Endothelial cell of umbilical vein (primary cell): Measurements from ENCODE around the gene KAT7. TPM values are rescaled to one million over a fixed set of nuclear protein-coding genes. Genes with fewer than 3 reads are reported as not detected.

Source experiments
- BruUV-seq: library from RNA; stranded (reverse); fragments of 400-500 nt; replicated peaks from 2 replicates; lab custom pipeline; 2021; lab: Mats Ljungman, UMichigan
- CTCF ChIA-PET: fragments of 300-600, 350-600 bp; sonication (Branson Sonifier 250); formaldehyde crosslinking; loops from one replicate; lab custom pipeline; 2021; ENCODE audit warnings: antibody characterized with exemption, inconsistent platforms; lab: Charles Lee
- POLR2A ChIA-PET: fragments of 300-600, 350-600 bp; sonication (Branson Sonifier 250); formaldehyde crosslinking; loops from one replicate; lab custom pipeline; 2021; ENCODE audit warnings: antibody characterized with exemption, inconsistent platforms; lab: Charles Lee
- DNase-seq: peaks from one replicate; pipeline ENCODE4 v3.0.0-alpha.2; 2011; ENCODE audit warnings: low read depth, low spot score
- FAIRE-seq: peaks from 2 replicates; lab custom pipeline; 2011; peaks lifted over from hg19 to GRCh38; lab: Jason Lieb, UNC
- H2AFZ ChIP-seq: 2 replicates; pipeline ENCODE4 v1.6.0; 2012; ENCODE audit warnings: low read depth, low read length, control low read depth, inconsistent platforms
- H3K27ac ChIP-seq: 2 replicates; pipeline ENCODE4 v1.5.1; 2011; ENCODE audit warnings: low read depth, mild to moderate bottlenecking, control low read depth, low read length, moderate library complexity; ENCODE audit not compliant: insufficient read depth
- H3K27me3 ChIP-seq, 2 experiments: 2 replicates each; pipeline versions ENCODE4 v1.6.0 to v1.6.1; 2011; ENCODE audit warnings: low read length in 2 of 2, mixed read lengths in 1 of 2; ENCODE audit not compliant: control insufficient read depth in 2 of 2, insufficient read depth in 2 of 2
- H3K36me3 ChIP-seq, 2 experiments: 2 replicates in 1 of 2; 3 replicates in 1 of 2; pipeline ENCODE4 v1.5.1; 2011; ENCODE audit warnings: low read length in 2 of 2, mild to moderate bottlenecking in 1 of 2, moderate library complexity in 1 of 2; ENCODE audit not compliant: control insufficient read depth in 2 of 2, insufficient read depth in 2 of 2; ENCODE audit errors: extremely low read depth in 1 of 2
- H3K4me1 ChIP-seq: 3 replicates; pipeline ENCODE4 v1.5.1; 2011; ENCODE audit warnings: mild to moderate bottlenecking, low read length; ENCODE audit not compliant: control insufficient read depth, insufficient read depth; ENCODE audit errors: extremely low read depth
- H3K4me2 ChIP-seq: 2 replicates; pipeline ENCODE4 v1.6.1; 2011; ENCODE audit warnings: low read length, control low read depth, mixed read lengths; ENCODE audit not compliant: insufficient read depth
- H3K4me3 ChIP-seq, 3 experiments: fragments of 200-600 bp in 1 of 3; sonication (generic), shearing (Covaris generic) in 1 of 3; replicated peaks in 1 of 3; 2 replicates each; pipeline ENCODE4 v1.5.1; 2011 to 2016; ENCODE audit warnings: control low read depth in 3 of 3, low read length in 3 of 3, mild to moderate bottlenecking in 2 of 3, inconsistent platforms in 1 of 3, low read depth in 1 of 3, moderate library complexity in 1 of 3; ENCODE audit not compliant: insufficient read depth in 1 of 3
- H3K79me2 ChIP-seq: 2 replicates; pipeline ENCODE4 v1.6.0; 2012; ENCODE audit warnings: low read length, inconsistent platforms; ENCODE audit not compliant: control insufficient read depth, insufficient read depth
- H3K9ac ChIP-seq: replicated peaks from 2 replicates; pipeline ENCODE3; 2011; ENCODE audit warnings: low read length, control low read depth; ENCODE audit not compliant: insufficient read depth; ENCODE audit errors: extremely low read depth
- H3K9me1 ChIP-seq: replicated peaks from 3 replicates; pipeline ENCODE4 v1.6.0; 2011; ENCODE audit warnings: mild to moderate bottlenecking, low read length; ENCODE audit not compliant: control insufficient read depth, insufficient read depth; ENCODE audit errors: extremely low read depth
- H3K9me3 ChIP-seq: replicated peaks from 2 replicates; pipeline ENCODE4 v1.5.1; 2012; ENCODE audit warnings: low read length, inconsistent platforms; ENCODE audit not compliant: control insufficient read depth, insufficient read depth
- H4K20me1 ChIP-seq: replicated peaks from 2 replicates; pipeline ENCODE3; 2011; ENCODE audit warnings: mild to moderate bottlenecking, low read length; ENCODE audit not compliant: control insufficient read depth, insufficient read depth; ENCODE audit errors: extremely low read depth
- EZH2 ChIP-seq: IDR thresholded peaks from 2 replicates; pipeline ENCODE4 v1.6.1; 2012; ENCODE audit warnings: borderline replicate concordance, low read depth, mild to moderate bottlenecking, moderate library complexity, low read length, inconsistent platforms; ENCODE audit not compliant: severe bottlenecking
- FOS ChIP-seq: IDR thresholded peaks from 2 replicates; pipeline ENCODE4 v1.6.1; 2011; ENCODE audit warnings: mild to moderate bottlenecking, low read length, moderate library complexity, borderline replicate concordance; ENCODE audit not compliant: insufficient read depth
- GATA2 ChIP-seq: IDR thresholded peaks from 2 replicates; pipeline ENCODE4 v1.7.0; 2011; ENCODE audit warnings: low read depth, mild to moderate bottlenecking, moderate library complexity, mixed read lengths, low read length; ENCODE audit not compliant: insufficient read length, insufficient read depth
- JUN ChIP-seq: IDR thresholded peaks from 2 replicates; pipeline ENCODE4 v1.6.1; 2011; ENCODE audit warnings: borderline replicate concordance, low read depth; ENCODE audit not compliant: insufficient read length, insufficient read depth
- MYC ChIP-seq: IDR thresholded peaks from one replicate; pipeline ENCODE4 v1.6.1; 2011; ENCODE audit warnings: mild to moderate bottlenecking, low read depth, low read length
- POLR2AphosphoS5 ChIP-seq: IDR thresholded peaks from 2 replicates; pipeline ENCODE4 v1.6.1; 2012; ENCODE audit warnings: low read depth, mild to moderate bottlenecking, control low read depth, low read length, moderate library complexity; ENCODE audit not compliant: insufficient read depth
- dilution Hi-C: fragments of 300-500 bp; cut with MboI; formaldehyde crosslinking; loops from one replicate; pipeline ENCODE4 v1.15.0; 2019; ENCODE audit warnings: low sequenced_read_pairs; ENCODE audit not compliant: extremely low pct_ligation_motif_present
- intact Hi-C: fragments of 100-400 bp; cut with micrococcal nuclease; formaldehyde crosslinking; loops from one replicate; pipeline ENCODE4 v1.10.0; 2022
- polyA plus RNA-seq, 4 experiments: library from polyadenylated mRNA; depleted of rRNA in 3 of 4; stranded (reverse) in 3 of 4; unstranded in 1 of 4; fragments of >200 nt; gene quantifications; 2 replicates each; pipeline versions ENCODE4 v1.2.1 to v1.2.3, GENCODE V29; 2011 to 2012; ENCODE audit warnings: missing spikeins in 1 of 4
- total RNA-seq: library from RNA; stranded (reverse); gene quantifications from 2 replicates; pipeline ENCODE4 v1.2.3, GENCODE V29; 2021
- TF ChIP-seq, protein P1 (sequence below), 2 donors: IDR thresholded peaks; 1 replicate in 1 of 2; 2 replicates in 1 of 2; pipeline ENCODE4 v1.5.1; 2011; ENCODE audit warnings: low read length in 2 of 2, mild to moderate bottlenecking in 2 of 2, moderate library complexity in 2 of 2, control low read depth in 1 of 2, inconsistent platforms in 1 of 2, low read depth in 1 of 2; ENCODE audit not compliant: insufficient read depth in 1 of 2; ENCODE audit errors: extremely low read depth in 1 of 2
- TF ChIP-seq, protein P2 (sequence below): IDR thresholded peaks from 2 replicates; pipeline ENCODE4 v1.6.1; 2011; ENCODE audit not compliant: insufficient read depth, insufficient read length

Gene KAT7
- total and polyA plus RNA-seq, 2 donors (not counting 3 experiments of a cell fraction or from before 2014, with no cell fraction given) = 44.5 to 66.2 TPM

DNA sequence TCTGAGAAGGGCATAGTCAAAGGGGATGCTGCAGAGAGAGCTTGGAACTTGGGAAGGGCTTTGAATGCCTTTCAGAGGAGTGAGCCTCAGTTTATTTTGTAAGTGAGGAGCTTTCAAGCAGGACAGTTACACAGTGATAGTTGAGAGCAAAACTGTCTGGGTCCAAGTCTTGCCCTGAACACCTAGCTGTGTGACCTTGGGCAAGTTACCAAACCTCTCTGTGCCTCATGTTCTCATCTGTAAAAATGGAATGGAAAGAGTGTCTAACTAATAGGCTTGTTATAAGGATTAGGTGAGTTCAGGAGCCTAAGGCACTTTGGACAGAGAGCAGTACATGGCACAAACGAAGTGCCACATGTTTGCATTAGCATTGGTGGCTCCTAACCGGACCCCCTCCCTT, 86.4 kb downstream of the KAT7 start:
- dilution Hi-C loops (no loop called here), intact Hi-C loops (no loop called here)
- peaks cover 4 to 7% of the 10 kb centered on the region in 2 experiments for H3K27me3 ChIP-seq
- no peak overlapping the region for H3K4me2 ChIP-seq
- H4K20me1 ChIP-seq = no peaks in the 10 kb centered on the region
- no peak for DNase-seq
- no peaks in the 10 kb centered on the region for H3K36me3 ChIP-seq
- no peak for TF ChIP-seq MYC
- TF ChIP-seq, protein P1, sequence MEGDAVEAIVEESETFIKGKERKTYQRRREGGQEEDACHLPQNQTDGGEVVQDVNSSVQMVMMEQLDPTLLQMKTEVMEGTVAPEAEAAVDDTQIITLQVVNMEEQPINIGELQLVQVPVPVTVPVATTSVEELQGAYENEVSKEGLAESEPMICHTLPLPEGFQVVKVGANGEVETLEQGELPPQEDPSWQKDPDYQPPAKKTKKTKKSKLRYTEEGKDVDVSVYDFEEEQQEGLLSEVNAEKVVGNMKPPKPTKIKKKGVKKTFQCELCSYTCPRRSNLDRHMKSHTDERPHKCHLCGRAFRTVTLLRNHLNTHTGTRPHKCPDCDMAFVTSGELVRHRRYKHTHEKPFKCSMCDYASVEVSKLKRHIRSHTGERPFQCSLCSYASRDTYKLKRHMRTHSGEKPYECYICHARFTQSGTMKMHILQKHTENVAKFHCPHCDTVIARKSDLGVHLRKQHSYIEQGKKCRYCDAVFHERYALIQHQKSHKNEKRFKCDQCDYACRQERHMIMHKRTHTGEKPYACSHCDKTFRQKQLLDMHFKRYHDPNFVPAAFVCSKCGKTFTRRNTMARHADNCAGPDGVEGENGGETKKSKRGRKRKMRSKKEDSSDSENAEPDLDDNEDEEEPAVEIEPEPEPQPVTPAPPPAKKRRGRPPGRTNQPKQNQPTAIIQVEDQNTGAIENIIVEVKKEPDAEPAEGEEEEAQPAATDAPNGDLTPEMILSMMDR (IDR thresholded peaks at IDR 0.05; ENCODE audit: extremely low read depth in 1 of 2, insufficient read depth in 1 of 2, low read depth in 1 of 2, low read length in 2 of 2) = no peak
- no peak for TF ChIP-seq JUN
- no peak for TF ChIP-seq EZH2
- no peak for TF ChIP-seq POLR2AphosphoS5
- TF ChIP-seq GATA2 = no peak
- no peak for TF ChIP-seq FOS
- TF ChIP-seq, protein P2, sequence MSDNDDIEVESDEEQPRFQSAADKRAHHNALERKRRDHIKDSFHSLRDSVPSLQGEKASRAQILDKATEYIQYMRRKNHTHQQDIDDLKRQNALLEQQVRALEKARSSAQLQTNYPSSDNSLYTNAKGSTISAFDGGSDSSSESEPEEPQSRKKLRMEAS = no peak
- FAIRE-seq = no peak
- no peaks in the 10 kb centered on the region for H3K9me3 ChIP-seq
- ChIA-PET POLR2A (interaction anchor here (0.6 kb wide), 1 partner anchor 364 kb away, joined by 3 read pairs; no protein-coding TSS in a partner anchor), CTCF (interaction anchor here (0.8 to 26.9 kb wide), 2 partner anchors 123 to 307 kb away, joined by 3 to 590 read pairs; partner anchors contain the start of gene DLX3)
- BruUV-seq = no TSS peak
- H2AFZ ChIP-seq = no peak overlapping the region
- H3K9me1 ChIP-seq = no peaks in the 10 kb centered on the region
- H3K4me1 ChIP-seq = no peaks in the 10 kb centered on the region
- no peak overlapping the region for H3K4me3 ChIP-seq
- no peak overlapping the region for H3K9ac ChIP-seq
- H3K79me2 ChIP-seq = no peaks in the 10 kb centered on the region
- no peak overlapping the region for H3K27ac ChIP-seq
